T-helper 2 cell treated with Interferon-gamma antibody and Interleukin-4, amounts not matched to agents 100 ng/mL and 5 ng/mL, for 36 hours (primary cell): Measurements from ENCODE around the gene CLEC5A. TPM values are rescaled to one million over a fixed set of nuclear protein-coding genes. Genes with fewer than 3 reads are reported as not detected.

Experiments
- total RNA-seq: library from RNA; stranded (reverse); gene quantifications from 2 replicates; pipeline ENCODE4 v1.2.3, GENCODE V29; 2022

The CLEC5A gene
- total RNA-seq, 1 donor from 2014 or later, result not detected

Other genes with a start within 250 kb of the CLEC5A start
- gene DENND11, start 244.8 kb downstream of the CLEC5A start, total RNA-seq, result 26.1 and 26.2 TPM in 2 replicates
- gene WEE2, start 238.6 kb downstream of the CLEC5A start, total RNA-seq, result 0.05 and 0.14 TPM in 2 replicates
- gene SSBP1, start 208.6 kb downstream of the CLEC5A start, total RNA-seq, result 173 and 179 TPM in 2 replicates
- 1.1 and 1.3 TPM in 2 replicates for gene TAS2R3, start 182.9 kb downstream of the CLEC5A start, total RNA-seq
- gene TAS2R4, start 170.3 kb downstream of the CLEC5A start, total RNA-seq, result 1.1 TPM in 2 replicates
- gene TAS2R5, start 156.8 kb downstream of the CLEC5A start, total RNA-seq, result 0.55 and 0.64 TPM in 2 replicates
- gene PRSS37, start 105.5 kb downstream of the CLEC5A start, total RNA-seq, result not detected in 2 replicates
- gene OR9A4, start 30.6 kb downstream of the CLEC5A start, total RNA-seq, result not detected in 2 replicates
- not detected in 2 replicates for gene TAS2R38, start 26.8 kb upstream of the CLEC5A start, total RNA-seq
- 0.02 TPM in 1 of 2 replicates, not detected in the other for gene MGAM, start 48.9 kb upstream of the CLEC5A start, total RNA-seq
- gene MGAM2, start 164.7 kb upstream of the CLEC5A start, total RNA-seq, result not detected in 2 replicates